Measurements from ENCODE around the gene ZIC1.

ZIC1 gene

GRCh38 chr3:147421184-147421912 lies 12.2 kb downstream of the ZIC1 start:
- Histone ChIP-seq H3K36me3 (ENCODE audit: insufficient read depth, low read depth, low read length) (no peaks in the 10 kb centered on the region), H3K9ac (ENCODE audit: low read depth, low read length) (no peak overlapping the region), H3K4me1 (ENCODE audit: insufficient read depth, low read length) (peaks cover 15% of the 10 kb centered on the region), H3K9me3 (ENCODE audit: insufficient read depth, low read depth, low read length) (peaks cover 10% of the 10 kb centered on the region; the same call in 1 of the 2 replicates), H3K4me3 (ENCODE audit: low read length) (peak overlapping the region; percentile 63; the same call in 1 of the 2 replicates), H3K27ac (ENCODE audit: low read length) (no peak overlapping the region), H3K27me3 (ENCODE audit: insufficient read depth, low read length) (peaks cover 100% of the 10 kb centered on the region)

- peak overlapping the region; percentile 63; the same call in 1 of the 2 replicates for H3K4me3 ChIP-seq (ENCODE audit: low read length)
- H3K9me3 ChIP-seq (ENCODE audit: insufficient read depth, low read depth, low read length) = peaks cover 10% of the 10 kb centered on the region; the same call in 1 of the 2 replicates
Observed at GRCh38 chr3:147422196-147422595, 13.0 kb downstream of the ZIC1 start.

GRCh38 chr3:147422601-147423536 lies 13.7 kb downstream of the ZIC1 start:
- peak overlapping the region; percentile 48; the same call in 1 of the 2 replicates for H3K4me3 ChIP-seq (ENCODE audit: low read length)
- H3K27me3 ChIP-seq (ENCODE audit: insufficient read depth, low read length) = peaks cover 100% of the 10 kb centered on the region
- H3K9ac ChIP-seq (ENCODE audit: low read depth, low read length) = no peak overlapping the region
- H3K27ac ChIP-seq (ENCODE audit: low read length) = no peak overlapping the region
- H3K4me1 ChIP-seq (ENCODE audit: insufficient read depth, low read length) = peaks cover 15% of the 10 kb centered on the region
- H3K9me3 ChIP-seq (ENCODE audit: insufficient read depth, low read depth, low read length) = peaks cover 10% of the 10 kb centered on the region; the same call in 1 of the 2 replicates
- H3K36me3 ChIP-seq (ENCODE audit: insufficient read depth, low read depth, low read length) = no peaks in the 10 kb centered on the region

More at GRCh38 chr3:147422196-147422595, 13.0 kb downstream of the ZIC1 start:
- Histone ChIP-seq H3K36me3 (ENCODE audit: insufficient read depth, low read depth, low read length) (no peaks in the 10 kb centered on the region), H3K27me3 (ENCODE audit: insufficient read depth, low read length) (peaks cover 100% of the 10 kb centered on the region), H3K27ac (ENCODE audit: low read length) (no peak overlapping the region), H3K9ac (ENCODE audit: low read depth, low read length) (no peak overlapping the region), H3K4me1 (ENCODE audit: insufficient read depth, low read length) (peaks cover 15% of the 10 kb centered on the region)

- peaks cover 100% of the 10 kb centered on the region for H3K27me3 ChIP-seq (ENCODE audit: insufficient read depth, low read length)
- peaks cover 15% of the 10 kb centered on the region for H3K4me1 ChIP-seq (ENCODE audit: insufficient read depth, low read length)
- H3K27ac ChIP-seq (ENCODE audit: low read length) = no peak overlapping the region
- peaks cover 10% of the 10 kb centered on the region; the same call in 1 of the 2 replicates for H3K9me3 ChIP-seq (ENCODE audit: insufficient read depth, low read depth, low read length)
- no peaks in the 10 kb centered on the region for H3K36me3 ChIP-seq (ENCODE audit: insufficient read depth, low read depth, low read length)
- H3K4me3 ChIP-seq (ENCODE audit: low read length) = peak overlapping the region; percentile 48; the same call in 1 of the 2 replicates
- H3K9ac ChIP-seq (ENCODE audit: low read depth, low read length) = no peak overlapping the region
Observed at GRCh38 chr3:147423537-147423797, 14.3 kb downstream of the ZIC1 start.

GRCh38 chr3:147423798-147424580 lies 14.8 kb downstream of the ZIC1 start:
- Histone ChIP-seq H3K27me3 (ENCODE audit: insufficient read depth, low read length) (peaks cover 95% of the 10 kb centered on the region), H3K27ac (ENCODE audit: low read length) (no peak overlapping the region), H3K36me3 (ENCODE audit: insufficient read depth, low read depth, low read length) (no peaks in the 10 kb centered on the region), H3K4me3 (ENCODE audit: low read length) (peak overlapping the region; percentile 48), H3K4me1 (ENCODE audit: insufficient read depth, low read length) (peaks cover 12% of the 10 kb centered on the region; the same call in 1 of the 2 replicates), H3K9ac (ENCODE audit: low read depth, low read length) (no peak overlapping the region), H3K9me3 (ENCODE audit: insufficient read depth, low read depth, low read length) (peaks cover 10% of the 10 kb centered on the region; the same call in 1 of the 2 replicates)

- Histone ChIP-seq H3K4me3 (ENCODE audit: low read length) (peak overlapping the region; percentile 48; the same call in 1 of the 2 replicates), H3K9ac (ENCODE audit: low read depth, low read length) (no peak overlapping the region), H3K9me3 (ENCODE audit: insufficient read depth, low read depth, low read length) (peaks cover 9% of the 10 kb centered on the region; the same call in 1 of the 2 replicates), H3K27ac (ENCODE audit: low read length) (no peak overlapping the region), H3K27me3 (ENCODE audit: insufficient read depth, low read length) (peaks cover 87% of the 10 kb centered on the region), H3K4me1 (ENCODE audit: insufficient read depth, low read length) (peaks cover 9% of the 10 kb centered on the region; the same call in 1 of the 2 replicates), H3K36me3 (ENCODE audit: insufficient read depth, low read depth, low read length) (no peaks in the 10 kb centered on the region)
Observed at GRCh38 chr3:147424581-147425387, 15.6 kb downstream of the ZIC1 start.

GRCh38 chr3:147425388-147425850 lies 16.3 kb downstream of the ZIC1 start:
- Histone ChIP-seq H3K4me1 (ENCODE audit: insufficient read depth, low read length) (peaks cover 5% of the 10 kb centered on the region; the same call in 1 of the 2 replicates), H3K4me3 (ENCODE audit: low read length) (no peak overlapping the region), H3K36me3 (ENCODE audit: insufficient read depth, low read depth, low read length) (no peaks in the 10 kb centered on the region), H3K27ac (ENCODE audit: low read length) (no peak overlapping the region), H3K9ac (ENCODE audit: low read depth, low read length) (no peak overlapping the region), H3K9me3 (ENCODE audit: insufficient read depth, low read depth, low read length) (peaks cover 2% of the 10 kb centered on the region; the same call in 1 of the 2 replicates), H3K27me3 (ENCODE audit: insufficient read depth, low read length) (peaks cover 80% of the 10 kb centered on the region)

- Histone ChIP-seq H3K27ac (ENCODE audit: low read length) (no peak overlapping the region), H3K9me3 (ENCODE audit: insufficient read depth, low read depth, low read length) (no peaks in the 10 kb centered on the region; the same call in 1 of the 2 replicates), H3K4me1 (ENCODE audit: insufficient read depth, low read length) (peaks cover 5% of the 10 kb centered on the region; the same call in 1 of the 2 replicates), H3K9ac (ENCODE audit: low read depth, low read length) (no peak overlapping the region), H3K4me3 (ENCODE audit: low read length) (no peak overlapping the region), H3K27me3 (ENCODE audit: insufficient read depth, low read length) (peaks cover 65% of the 10 kb centered on the region), H3K36me3 (ENCODE audit: insufficient read depth, low read depth, low read length) (no peaks in the 10 kb centered on the region)
Observed at GRCh38 chr3:147426931-147427330, 17.8 kb downstream of the ZIC1 start.

GRCh38 chr3:147427746-147428145 lies 18.6 kb downstream of the ZIC1 start:
- peaks cover 5% of the 10 kb centered on the region; the same call in 1 of the 2 replicates for H3K4me1 ChIP-seq (ENCODE audit: insufficient read depth, low read length)
- H3K9ac ChIP-seq (ENCODE audit: low read depth, low read length) = no peak overlapping the region
- H3K4me3 ChIP-seq (ENCODE audit: low read length) = no peak overlapping the region
- H3K27me3 ChIP-seq (ENCODE audit: insufficient read depth, low read length) = peaks cover 57% of the 10 kb centered on the region
- H3K27ac ChIP-seq (ENCODE audit: low read length) = no peak overlapping the region
- no peaks in the 10 kb centered on the region; the same call in 1 of the 2 replicates for H3K9me3 ChIP-seq (ENCODE audit: insufficient read depth, low read depth, low read length)
- no peaks in the 10 kb centered on the region for H3K36me3 ChIP-seq (ENCODE audit: insufficient read depth, low read depth, low read length)

- Histone ChIP-seq H3K27me3 (ENCODE audit: insufficient read depth, low read length) (peaks cover 51% of the 10 kb centered on the region), H3K4me3 (ENCODE audit: low read length) (no peak overlapping the region)
Observed at GRCh38 chr3:147428326-147428725, 19.2 kb downstream of the ZIC1 start.

More at GRCh38 chr3:147428326-147428725, 19.2 kb downstream of the ZIC1 start:
- Histone ChIP-seq H3K27ac (ENCODE audit: low read length) (no peak overlapping the region), H3K9me3 (ENCODE audit: insufficient read depth, low read depth, low read length) (no peaks in the 10 kb centered on the region), H3K36me3 (ENCODE audit: insufficient read depth, low read depth, low read length) (no peaks in the 10 kb centered on the region), H3K9ac (ENCODE audit: low read depth, low read length) (no peak overlapping the region), H3K4me1 (ENCODE audit: insufficient read depth, low read length) (peaks cover 5% of the 10 kb centered on the region; the same call in 1 of the 2 replicates)
